Calu3 (cell line): ENCODE results near the gene FAM3D. TPM values are rescaled to one million over a fixed set of nuclear protein-coding genes. Genes with fewer than 3 reads are reported as not detected.

Experiments
- BruUV-seq: library from RNA; stranded (reverse); fragments of 400-500 nt; replicated peaks from 2 replicates; lab custom pipeline; 2021; lab: Mats Ljungman, UMichigan
- CTCF ChIA-PET: fragments of 300-600 bp; sonication (Branson Sonifier 250); formaldehyde crosslinking; loops from one replicate; lab custom pipeline; 2022; ENCODE audit warnings: antibody characterized with exemption; lab: Charles Lee
- DNase-seq: peaks from one replicate; pipeline ENCODE4 v3.0.0; 2022
- H3K27ac Mint-ChIP-seq: one replicate; pipeline ENCODE4 v1.8.0; 2022; ENCODE audit warnings: mixed read lengths; ENCODE audit not compliant: unreplicated experiment
- H3K27me3 Mint-ChIP-seq: one replicate; pipeline ENCODE4 v1.8.0; 2022; ENCODE audit warnings: mixed read lengths; ENCODE audit not compliant: unreplicated experiment
- H3K36me3 Mint-ChIP-seq: one replicate; pipeline ENCODE4 v1.8.0; 2022; ENCODE audit warnings: mild to moderate bottlenecking, moderate library complexity, mixed read lengths; ENCODE audit not compliant: insufficient read depth, unreplicated experiment
- H3K4me1 Mint-ChIP-seq: one replicate; pipeline ENCODE4 v1.8.0; 2022; ENCODE audit warnings: mild to moderate bottlenecking, low read depth, mixed read lengths; ENCODE audit not compliant: unreplicated experiment
- H3K4me3 Mint-ChIP-seq: one replicate; pipeline ENCODE4 v1.8.0; 2022; ENCODE audit warnings: mild to moderate bottlenecking, low read depth, moderate library complexity, mixed read lengths; ENCODE audit not compliant: unreplicated experiment
- H3K9me3 Mint-ChIP-seq: one replicate; pipeline ENCODE4 v1.8.0; 2022; ENCODE audit warnings: low read depth, mixed read lengths; ENCODE audit not compliant: unreplicated experiment
- intact Hi-C: fragments of 100-400 bp; cut with micrococcal nuclease; formaldehyde crosslinking; loops from one replicate; pipeline ENCODE4 v1.10.0; 2022; ENCODE audit not compliant: unreplicated experiment
- total RNA-seq: library from RNA; stranded (reverse); gene quantifications from 2 replicates; pipeline ENCODE4 v1.2.3, GENCODE V29; 2022
- TF ChIP-seq, protein P1 (sequence below): fragments of 200-600 bp; IDR thresholded peaks from one replicate; pipeline ENCODE4 v1.8.0; 2022; ENCODE audit warnings: antibody characterized with exemption; ENCODE audit not compliant: unreplicated experiment

FAM3D gene
- total RNA-seq, 1 experiment from 2014 or later: 3.0 TPM

DNA sequence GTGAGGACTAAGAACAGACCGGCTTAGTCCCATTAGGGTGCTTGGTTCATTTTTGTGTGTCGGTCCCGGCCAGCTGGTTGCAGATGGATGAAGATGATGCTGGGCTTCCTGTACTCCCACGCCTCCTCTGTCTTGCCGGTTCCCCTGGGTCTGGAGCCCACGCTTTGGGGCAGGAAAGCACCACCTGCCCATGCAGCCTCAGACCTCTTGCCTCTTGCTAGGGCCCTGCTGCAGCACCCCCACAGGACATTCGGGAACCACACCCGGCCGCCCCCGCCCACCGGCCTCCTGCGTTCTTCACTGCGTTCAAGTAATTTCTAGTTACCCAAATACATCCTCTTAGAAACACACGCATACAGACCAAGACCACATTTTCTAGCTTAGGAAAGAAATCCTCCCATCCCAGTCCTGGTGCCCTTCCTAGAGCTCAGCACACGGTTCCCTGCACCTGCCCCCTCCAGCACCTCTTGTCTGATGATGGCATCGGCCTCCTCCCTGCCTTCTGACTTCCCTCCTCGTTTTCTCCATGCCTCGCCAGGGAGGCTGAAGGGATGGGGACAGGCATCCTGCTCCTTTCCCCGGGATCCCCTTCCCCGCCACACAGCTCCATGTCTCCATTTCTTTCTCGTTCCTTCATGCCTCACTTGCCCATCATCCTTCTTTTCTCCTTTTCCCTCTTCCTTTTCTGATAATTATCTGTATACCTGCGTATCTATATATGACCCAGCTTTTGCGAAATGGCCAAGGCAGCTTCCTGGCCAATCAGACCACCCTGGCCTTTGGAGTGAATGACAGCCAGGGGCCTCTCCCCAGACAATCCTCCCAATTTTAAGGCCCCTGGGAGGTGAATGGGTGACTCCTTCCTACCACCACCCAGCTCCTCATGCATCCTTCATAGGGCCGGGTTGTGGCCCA, 30.9 kb downstream of the FAM3D start:
- TF ChIP-seq, protein P1, sequence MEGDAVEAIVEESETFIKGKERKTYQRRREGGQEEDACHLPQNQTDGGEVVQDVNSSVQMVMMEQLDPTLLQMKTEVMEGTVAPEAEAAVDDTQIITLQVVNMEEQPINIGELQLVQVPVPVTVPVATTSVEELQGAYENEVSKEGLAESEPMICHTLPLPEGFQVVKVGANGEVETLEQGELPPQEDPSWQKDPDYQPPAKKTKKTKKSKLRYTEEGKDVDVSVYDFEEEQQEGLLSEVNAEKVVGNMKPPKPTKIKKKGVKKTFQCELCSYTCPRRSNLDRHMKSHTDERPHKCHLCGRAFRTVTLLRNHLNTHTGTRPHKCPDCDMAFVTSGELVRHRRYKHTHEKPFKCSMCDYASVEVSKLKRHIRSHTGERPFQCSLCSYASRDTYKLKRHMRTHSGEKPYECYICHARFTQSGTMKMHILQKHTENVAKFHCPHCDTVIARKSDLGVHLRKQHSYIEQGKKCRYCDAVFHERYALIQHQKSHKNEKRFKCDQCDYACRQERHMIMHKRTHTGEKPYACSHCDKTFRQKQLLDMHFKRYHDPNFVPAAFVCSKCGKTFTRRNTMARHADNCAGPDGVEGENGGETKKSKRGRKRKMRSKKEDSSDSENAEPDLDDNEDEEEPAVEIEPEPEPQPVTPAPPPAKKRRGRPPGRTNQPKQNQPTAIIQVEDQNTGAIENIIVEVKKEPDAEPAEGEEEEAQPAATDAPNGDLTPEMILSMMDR: no peak
- intact Hi-C loops: no loop called here
- H3K27me3 Mint-ChIP-seq: peaks cover 21% of the 10 kb centered on the region
- no TSS peak for BruUV-seq
- no peak overlapping the region for H3K27ac Mint-ChIP-seq
- H3K36me3 Mint-ChIP-seq: no peaks in the 10 kb centered on the region
- peaks cover 5% of the 10 kb centered on the region for H3K4me1 Mint-ChIP-seq
- H3K9me3 Mint-ChIP-seq: no peaks in the 10 kb centered on the region
- no peak for DNase-seq
- CTCF ChIA-PET: no interaction called here
- no peak overlapping the region for H3K4me3 Mint-ChIP-seq

DNA sequence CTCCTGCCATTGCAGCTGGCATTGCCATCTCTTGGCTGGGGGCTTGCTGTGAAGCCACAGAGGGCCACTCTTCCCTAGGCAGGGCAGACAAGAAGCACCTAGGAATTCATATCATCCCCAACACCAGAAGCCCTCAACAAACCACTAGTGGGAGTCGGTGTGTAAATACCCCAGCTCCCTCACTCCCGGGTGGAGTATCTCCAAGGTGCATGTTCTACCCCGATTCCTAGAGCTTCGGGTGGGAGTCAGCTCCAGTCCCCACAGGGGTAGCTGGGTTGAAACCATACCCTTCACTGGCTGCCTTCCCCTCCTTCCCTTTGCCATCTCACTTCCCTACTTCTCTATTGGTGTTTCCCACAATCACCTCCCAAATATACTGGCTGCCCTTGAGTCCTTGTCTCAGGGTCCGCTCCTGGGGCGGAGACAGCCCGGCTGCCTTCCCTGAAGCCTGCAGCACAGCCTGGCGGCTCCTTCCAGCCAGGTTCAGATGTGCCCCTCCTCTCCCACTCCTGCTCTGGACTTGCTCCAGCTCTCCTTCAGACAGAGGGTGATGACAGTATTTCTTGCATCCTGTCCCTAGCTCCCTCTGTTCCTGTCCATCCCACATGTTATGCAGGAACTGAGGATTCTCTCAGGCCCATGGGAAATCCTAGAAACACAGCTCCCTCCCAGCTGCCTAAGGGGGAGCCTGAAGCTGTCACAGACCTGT, 33.3 kb downstream of the FAM3D start:
- Mint-ChIP-seq H3K4me1 (peaks cover 6% of the 10 kb centered on the region), H3K27me3 (peaks cover 23% of the 10 kb centered on the region), H3K9me3 (no peaks in the 10 kb centered on the region), H3K4me3 (no peak overlapping the region), H3K27ac (no peak overlapping the region), H3K36me3 (no peaks in the 10 kb centered on the region)
- no peak for DNase-seq
- CTCF ChIA-PET: no interaction called here
- TF ChIP-seq, protein P1: no peak
- intact Hi-C loops: no loop called here
- BruUV-seq: no TSS peak

DNA sequence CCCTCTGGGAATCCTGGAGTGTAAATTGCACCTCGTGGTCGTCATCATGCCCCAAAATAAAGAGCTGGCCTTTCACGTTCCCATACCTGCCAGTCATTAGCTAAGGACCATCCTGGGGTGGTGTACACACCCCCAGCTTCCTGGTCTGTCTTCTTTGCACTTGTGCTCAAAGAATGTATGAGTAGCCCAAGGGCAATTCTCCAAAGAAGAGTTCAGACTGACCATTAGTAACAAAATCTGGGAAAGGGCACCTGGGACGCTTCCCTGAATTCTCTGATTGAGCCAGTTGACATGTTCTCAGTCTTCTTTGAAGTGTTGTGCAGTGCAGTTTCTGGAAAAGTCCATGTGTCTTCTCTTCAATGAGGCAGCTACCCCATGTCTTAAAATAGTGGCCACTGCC, 34.8 kb downstream of the FAM3D start:
- Mint-ChIP-seq H3K9me3 (no peaks in the 10 kb centered on the region), H3K4me1 (peaks cover 6% of the 10 kb centered on the region), H3K36me3 (no peaks in the 10 kb centered on the region), H3K27ac (no peak overlapping the region), H3K4me3 (no peak overlapping the region), H3K27me3 (peaks cover 23% of the 10 kb centered on the region)
- TF ChIP-seq, protein P1: no peak
- no TSS peak for BruUV-seq
- intact Hi-C loops: loop anchor here (2.0 kb wide), 1 partner anchor 71 kb away; no protein-coding TSS in a partner anchor
- no peak for DNase-seq
- CTCF ChIA-PET: interaction anchor here (0.6 to 6.5 kb wide), 3 partner anchors 62 to 314 kb away, joined by 3 to 66 read pairs (median 3); no protein-coding TSS in a partner anchor

DNA sequence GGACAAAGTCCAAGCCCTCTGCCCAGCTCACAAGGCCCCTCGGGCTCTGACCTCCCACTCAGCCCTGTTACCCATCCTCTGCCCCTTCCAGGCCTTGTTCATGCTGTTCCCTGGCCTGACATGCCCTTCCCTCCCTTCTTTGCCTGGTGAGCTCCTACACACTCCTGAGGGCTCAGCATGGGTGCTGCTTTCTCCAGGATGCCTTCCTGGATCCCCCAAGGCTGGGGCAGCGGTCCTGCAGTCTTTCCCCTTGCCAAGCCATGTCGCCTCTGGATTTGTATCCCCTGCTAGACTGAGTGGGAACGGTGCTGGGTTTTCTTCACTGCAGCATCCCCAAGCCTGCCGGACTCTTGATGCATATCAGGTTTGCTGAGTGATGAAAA, 35.9 kb downstream of the FAM3D start:
- CTCF ChIA-PET: interaction anchor here (0.6 to 6.5 kb wide), 11 partner anchors 9 to 443 kb away, joined by 3 to 66 read pairs (median 4); partner anchors contain the start of genes HTD2 and RPP14
- Mint-ChIP-seq H3K27ac (no peak overlapping the region), H3K36me3 (no peaks in the 10 kb centered on the region), H3K9me3 (no peaks in the 10 kb centered on the region), H3K4me1 (peaks cover 6% of the 10 kb centered on the region), H3K4me3 (no peak overlapping the region), H3K27me3 (peaks cover 15% of the 10 kb centered on the region)
- TF ChIP-seq, protein P1: no peak
- no peak for DNase-seq
- BruUV-seq: no TSS peak
- intact Hi-C loops: loop anchor here (1.0 to 2.0 kb wide), 3 partner anchors 22 to 70 kb away; no protein-coding TSS in a partner anchor
